Panc1 (cell line): ENCODE data around the gene DPYD. TPM values are rescaled to one million over a fixed set of nuclear protein-coding genes. Genes with fewer than 3 reads are reported as not detected.
A peak's percentile ranks its signal among the peaks of the same experiment; 100 is the strongest.

Source experiments
- ATAC-seq: fragments of 200-7000 bp; cut with Tn5 transposase; 2 replicates; pipeline ENCODE4 v1.9.1; 2020; ENCODE audit warnings: mild to moderate bottlenecking, moderate library complexity
- BruUV-seq: library from RNA; stranded (reverse); fragments of 400-500 nt; replicated peaks from 2 replicates; lab custom pipeline; 2021; lab: Mats Ljungman, UMichigan
- CTCF ChIA-PET: fragments of 300-600 bp; sonication (Branson Sonifier 250); formaldehyde crosslinking; loops from one replicate; lab custom pipeline; 2022; ENCODE audit warnings: antibody characterized with exemption; lab: Charles Lee
- POLR2A ChIA-PET: fragments of 300-600 bp; sonication (Branson Sonifier 250); formaldehyde crosslinking; loops from one replicate; lab custom pipeline; 2022; ENCODE audit warnings: antibody characterized with exemption; lab: Charles Lee
- DNase-seq: peaks from one replicate; pipeline ENCODE4 v3.0.0-alpha.2; 2010; ENCODE audit warnings: low read depth, low spot score
- H3K27ac ChIP-seq: 2 replicates; pipeline ENCODE4 v1.5.1; 2011; ENCODE audit warnings: mild to moderate bottlenecking, low read length, inconsistent platforms
- H3K27me3 ChIP-seq: fragments of 200-500 bp; sonication (Bioruptor generic); 2 replicates; pipeline ENCODE4 v1.6.0; 2014; ENCODE audit warnings: low read length, inconsistent platforms; ENCODE audit not compliant: control insufficient read depth, insufficient read depth
- H3K36me3 ChIP-seq: fragments of 200-500 bp; sonication (Bioruptor generic); 2 replicates; pipeline ENCODE4 v1.5.1; 2014; ENCODE audit warnings: inconsistent platforms, mild to moderate bottlenecking, low read length, moderate library complexity; ENCODE audit not compliant: control insufficient read depth, insufficient read depth
- H3K4me1 ChIP-seq: 2 replicates; pipeline ENCODE4 v1.5.1; 2011; ENCODE audit warnings: inconsistent platforms, mild to moderate bottlenecking, low read length, moderate library complexity; ENCODE audit not compliant: control insufficient read depth, insufficient read depth
- H3K4me3 ChIP-seq, 2 experiments: 2 replicates each; pipeline ENCODE4 v1.5.1; 2011 to 2012; ENCODE audit warnings: low read depth in 2 of 2, low read length in 2 of 2, mild to moderate bottlenecking in 2 of 2, inconsistent platforms in 1 of 2, moderate library complexity in 1 of 2
- H3K9me3 ChIP-seq: fragments of 200-500 bp; sonication (Bioruptor generic); 2 replicates; pipeline ENCODE4 v1.5.1; 2014; ENCODE audit warnings: low read depth, mild to moderate bottlenecking, inconsistent platforms, low read length, moderate library complexity; ENCODE audit not compliant: control insufficient read depth, insufficient read depth
- POLR2AphosphoS5 ChIP-seq: IDR thresholded peaks from 2 replicates; pipeline ENCODE4 v1.6.1; 2012; ENCODE audit warnings: mild to moderate bottlenecking, low read depth, low read length, moderate library complexity
- SIN3A ChIP-seq: IDR thresholded peaks from 2 replicates; pipeline ENCODE4 v1.6.1; 2012; ENCODE audit warnings: low read depth, mild to moderate bottlenecking, low read length, moderate library complexity, borderline replicate concordance; ENCODE audit not compliant: insufficient read depth
- TCF7L2 ChIP-seq: IDR thresholded peaks from 2 replicates; pipeline ENCODE4 v1.6.1; 2011; ENCODE audit warnings: mild to moderate bottlenecking, low read depth, low read length, inconsistent platforms
- in situ Hi-C: cut with HindIII; loops from 2 replicates; pipeline ENCODE4 v1.10.0; 2016; ENCODE audit warnings: low sequenced_read_pairs, low pct_unique_long_range_greater_than_20kb
- intact Hi-C: fragments of 100-400 bp; cut with micrococcal nuclease; formaldehyde crosslinking; loops from one replicate; pipeline ENCODE4 v1.10.0; 2022; ENCODE audit not compliant: unreplicated experiment
- total RNA-seq: library from RNA; stranded (reverse); gene quantifications from one replicate; pipeline ENCODE4 v1.2.1, GENCODE V29; 2021; ENCODE audit not compliant: unreplicated experiment
- TF ChIP-seq, protein P1 (sequence below), 2 experiments: IDR thresholded peaks; 2 replicates each; pipeline ENCODE4 v1.6.1; 2011 to 2012; ENCODE audit warnings: low read depth in 2 of 2, control low read depth in 1 of 2, low read length in 1 of 2, mild to moderate bottlenecking in 1 of 2, moderate library complexity in 1 of 2; ENCODE audit not compliant: insufficient read depth in 1 of 2
- TF ChIP-seq, protein P2 (sequence below): fragments of 450-650 bp; IDR thresholded peaks from 2 replicates; pipeline ENCODE4 v1.5.1; 2017; ENCODE audit warnings: mild to moderate bottlenecking

The DPYD gene
- total RNA-seq, 1 experiment from 2014 or later, result 2.0 TPM

GRCh38 chr1:97942161-97943123 is 21.6 kb upstream of the DPYD start:
- ATAC-seq, result no peak
- in situ Hi-C loops, result no loop called here
- no peak overlapping the region for H3K4me3 ChIP-seq
- CTCF ChIA-PET, result no interaction called here
- H3K4me1 ChIP-seq, result no peaks in the 10 kb centered on the region
- TF ChIP-seq, protein P1, sequence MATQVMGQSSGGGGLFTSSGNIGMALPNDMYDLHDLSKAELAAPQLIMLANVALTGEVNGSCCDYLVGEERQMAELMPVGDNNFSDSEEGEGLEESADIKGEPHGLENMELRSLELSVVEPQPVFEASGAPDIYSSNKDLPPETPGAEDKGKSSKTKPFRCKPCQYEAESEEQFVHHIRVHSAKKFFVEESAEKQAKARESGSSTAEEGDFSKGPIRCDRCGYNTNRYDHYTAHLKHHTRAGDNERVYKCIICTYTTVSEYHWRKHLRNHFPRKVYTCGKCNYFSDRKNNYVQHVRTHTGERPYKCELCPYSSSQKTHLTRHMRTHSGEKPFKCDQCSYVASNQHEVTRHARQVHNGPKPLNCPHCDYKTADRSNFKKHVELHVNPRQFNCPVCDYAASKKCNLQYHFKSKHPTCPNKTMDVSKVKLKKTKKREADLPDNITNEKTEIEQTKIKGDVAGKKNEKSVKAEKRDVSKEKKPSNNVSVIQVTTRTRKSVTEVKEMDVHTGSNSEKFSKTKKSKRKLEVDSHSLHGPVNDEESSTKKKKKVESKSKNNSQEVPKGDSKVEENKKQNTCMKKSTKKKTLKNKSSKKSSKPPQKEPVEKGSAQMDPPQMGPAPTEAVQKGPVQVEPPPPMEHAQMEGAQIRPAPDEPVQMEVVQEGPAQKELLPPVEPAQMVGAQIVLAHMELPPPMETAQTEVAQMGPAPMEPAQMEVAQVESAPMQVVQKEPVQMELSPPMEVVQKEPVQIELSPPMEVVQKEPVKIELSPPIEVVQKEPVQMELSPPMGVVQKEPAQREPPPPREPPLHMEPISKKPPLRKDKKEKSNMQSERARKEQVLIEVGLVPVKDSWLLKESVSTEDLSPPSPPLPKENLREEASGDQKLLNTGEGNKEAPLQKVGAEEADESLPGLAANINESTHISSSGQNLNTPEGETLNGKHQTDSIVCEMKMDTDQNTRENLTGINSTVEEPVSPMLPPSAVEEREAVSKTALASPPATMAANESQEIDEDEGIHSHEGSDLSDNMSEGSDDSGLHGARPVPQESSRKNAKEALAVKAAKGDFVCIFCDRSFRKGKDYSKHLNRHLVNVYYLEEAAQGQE (IDR thresholded peaks at IDR 0.05; ENCODE audit: insufficient read depth in 1 of 2, low read depth in 2 of 2, low read length in 1 of 2), result no peak
- no peak for TF ChIP-seq TCF7L2
- TF ChIP-seq POLR2AphosphoS5, result no peak
- TF ChIP-seq, protein P2, sequence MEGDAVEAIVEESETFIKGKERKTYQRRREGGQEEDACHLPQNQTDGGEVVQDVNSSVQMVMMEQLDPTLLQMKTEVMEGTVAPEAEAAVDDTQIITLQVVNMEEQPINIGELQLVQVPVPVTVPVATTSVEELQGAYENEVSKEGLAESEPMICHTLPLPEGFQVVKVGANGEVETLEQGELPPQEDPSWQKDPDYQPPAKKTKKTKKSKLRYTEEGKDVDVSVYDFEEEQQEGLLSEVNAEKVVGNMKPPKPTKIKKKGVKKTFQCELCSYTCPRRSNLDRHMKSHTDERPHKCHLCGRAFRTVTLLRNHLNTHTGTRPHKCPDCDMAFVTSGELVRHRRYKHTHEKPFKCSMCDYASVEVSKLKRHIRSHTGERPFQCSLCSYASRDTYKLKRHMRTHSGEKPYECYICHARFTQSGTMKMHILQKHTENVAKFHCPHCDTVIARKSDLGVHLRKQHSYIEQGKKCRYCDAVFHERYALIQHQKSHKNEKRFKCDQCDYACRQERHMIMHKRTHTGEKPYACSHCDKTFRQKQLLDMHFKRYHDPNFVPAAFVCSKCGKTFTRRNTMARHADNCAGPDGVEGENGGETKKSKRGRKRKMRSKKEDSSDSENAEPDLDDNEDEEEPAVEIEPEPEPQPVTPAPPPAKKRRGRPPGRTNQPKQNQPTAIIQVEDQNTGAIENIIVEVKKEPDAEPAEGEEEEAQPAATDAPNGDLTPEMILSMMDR, result no peak
- TF ChIP-seq SIN3A, result no peak
- H3K27me3 ChIP-seq, result no peaks in the 10 kb centered on the region
- no peaks in the 10 kb centered on the region; the same call in 1 of the 2 replicates for H3K9me3 ChIP-seq
- no TSS peak for BruUV-seq
- DNase-seq, result no peak
- H3K27ac ChIP-seq, result no peak overlapping the region
- POLR2A ChIA-PET, result no interaction called here
- intact Hi-C loops, result no loop called here
- no peaks in the 10 kb centered on the region for H3K36me3 ChIP-seq

DNA sequence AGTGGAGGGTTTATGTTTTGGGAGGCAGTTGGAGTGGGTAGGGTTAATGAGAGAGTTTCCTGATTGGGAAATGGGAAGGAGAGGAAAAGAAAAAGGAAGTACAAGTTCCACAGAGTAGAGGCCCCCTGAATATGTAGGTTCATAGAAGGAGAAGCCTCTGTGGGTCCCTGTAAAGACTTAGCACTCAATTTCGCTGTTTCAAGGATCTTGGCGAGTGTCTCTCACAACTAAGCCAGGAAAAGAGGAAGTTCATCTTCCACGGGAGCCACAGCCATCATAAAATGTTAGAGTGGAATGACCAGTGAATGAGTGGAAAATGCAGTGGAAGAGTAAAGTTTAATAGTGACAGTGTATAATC is 17.4 kb upstream of the DPYD start:
- Histone ChIP-seq H3K4me1 (no peaks in the 10 kb centered on the region), H3K27ac (no peak overlapping the region), H3K9me3 (no peaks in the 10 kb centered on the region; the same call in 1 of the 2 replicates), H3K4me3 (no peak overlapping the region), H3K36me3 (no peaks in the 10 kb centered on the region), H3K27me3 (no peaks in the 10 kb centered on the region)
- BruUV-seq, result no TSS peak
- intact Hi-C loops (no loop called here), in situ Hi-C loops (no loop called here)
- ChIA-PET POLR2A (no interaction called here), CTCF (no interaction called here)
- ATAC-seq (0 out of 2 replicates have a peak, but pooled peaks have one; percentile 34), DNase-seq (no peak)
- TF ChIP-seq POLR2AphosphoS5 (no peak), SIN3A (no peak), TCF7L2 (no peak)
- TF ChIP-seq, protein P2, result no peak
- TF ChIP-seq, protein P1 (IDR thresholded peaks at IDR 0.05; ENCODE audit: insufficient read depth in 1 of 2, low read depth in 2 of 2, low read length in 1 of 2), result no peak
